Activated B cell treated with CpG ODN at 0.5 μM for 24 hours (primary cell): ENCODE measurements around the gene MAP2K2. TPM values are rescaled to one million over a fixed set of nuclear protein-coding genes. Genes with fewer than 3 reads are reported as not detected.

ENCODE experiments used
- ATAC-seq: fragments of 200-7000 bp; cut with Tn5 transposase; one replicate; pipeline ENCODE4 v1.10.0; 2021; ENCODE audit warnings: low read depth, mild to moderate bottlenecking, moderate library complexity
- CTCF ChIA-PET: fragments of 350-600 bp; sonication (Branson Sonifier 250); formaldehyde crosslinking; loops from one replicate; lab custom pipeline; 2021; ENCODE audit warnings: antibody characterized with exemption; lab: Charles Lee
- POLR2A ChIA-PET: fragments of 350-600 bp; sonication (Branson Sonifier 250); formaldehyde crosslinking; loops from one replicate; lab custom pipeline; 2021; ENCODE audit warnings: antibody characterized with exemption; lab: Charles Lee
- DNase-seq: peaks from one replicate; pipeline ENCODE4 v3.0.0; 2022
- H3K27ac Mint-ChIP-seq: one replicate; pipeline ENCODE4 v1.8.0; 2020; ENCODE audit warnings: mixed read lengths
- H3K27me3 Mint-ChIP-seq: one replicate; pipeline ENCODE4 v1.8.0; 2021; ENCODE audit warnings: mixed read lengths
- H3K36me3 Mint-ChIP-seq: one replicate; pipeline ENCODE4 v1.8.0; 2021; ENCODE audit warnings: low read depth, mixed read lengths
- H3K4me1 Mint-ChIP-seq: one replicate; pipeline ENCODE4 v1.8.0; 2021; ENCODE audit warnings: mixed read lengths
- H3K4me3 Mint-ChIP-seq: one replicate; pipeline ENCODE4 v1.8.0; 2020; ENCODE audit warnings: mild to moderate bottlenecking, mixed read lengths
- H3K9me3 Mint-ChIP-seq: one replicate; pipeline ENCODE4 v1.8.0; 2020; ENCODE audit warnings: mixed read lengths
- intact Hi-C: fragments of 100-400 bp; cut with micrococcal nuclease; formaldehyde crosslinking; loops from one replicate; pipeline ENCODE4 v1.15.1; 2024
- total RNA-seq: library from RNA; stranded (reverse); gene quantifications from 2 replicates; pipeline ENCODE4 v1.2.3, GENCODE V29; 2022
- TF ChIP-seq, protein P1 (sequence below): fragments of 200-600 bp; IDR thresholded peaks from one replicate; pipeline ENCODE4 v1.8.0; 2022; ENCODE audit warnings: antibody characterized with exemption, mild to moderate bottlenecking

MAP2K2 gene
- total RNA-seq, 1 donor from 2014 or later = 126 TPM

- Mint-ChIP-seq H3K36me3 (no peaks in the 10 kb centered on the region), H3K27ac (peak overlapping the region; percentile 74), H3K4me3 (peak overlapping the region; percentile 82), H3K27me3 (no peaks in the 10 kb centered on the region), H3K9me3 (no peaks in the 10 kb centered on the region), H3K4me1 (peaks cover 28% of the 10 kb centered on the region)
- ATAC-seq (no peak), DNase-seq (no peak)
- ChIA-PET POLR2A (interaction anchor here (0.6 to 2.9 kb wide), 7 partner anchors 10 to 256 kb away, joined by 3 to 31 read pairs (median 6); no protein-coding TSS in a partner anchor), CTCF (no interaction called here)
- TF ChIP-seq, protein P1, sequence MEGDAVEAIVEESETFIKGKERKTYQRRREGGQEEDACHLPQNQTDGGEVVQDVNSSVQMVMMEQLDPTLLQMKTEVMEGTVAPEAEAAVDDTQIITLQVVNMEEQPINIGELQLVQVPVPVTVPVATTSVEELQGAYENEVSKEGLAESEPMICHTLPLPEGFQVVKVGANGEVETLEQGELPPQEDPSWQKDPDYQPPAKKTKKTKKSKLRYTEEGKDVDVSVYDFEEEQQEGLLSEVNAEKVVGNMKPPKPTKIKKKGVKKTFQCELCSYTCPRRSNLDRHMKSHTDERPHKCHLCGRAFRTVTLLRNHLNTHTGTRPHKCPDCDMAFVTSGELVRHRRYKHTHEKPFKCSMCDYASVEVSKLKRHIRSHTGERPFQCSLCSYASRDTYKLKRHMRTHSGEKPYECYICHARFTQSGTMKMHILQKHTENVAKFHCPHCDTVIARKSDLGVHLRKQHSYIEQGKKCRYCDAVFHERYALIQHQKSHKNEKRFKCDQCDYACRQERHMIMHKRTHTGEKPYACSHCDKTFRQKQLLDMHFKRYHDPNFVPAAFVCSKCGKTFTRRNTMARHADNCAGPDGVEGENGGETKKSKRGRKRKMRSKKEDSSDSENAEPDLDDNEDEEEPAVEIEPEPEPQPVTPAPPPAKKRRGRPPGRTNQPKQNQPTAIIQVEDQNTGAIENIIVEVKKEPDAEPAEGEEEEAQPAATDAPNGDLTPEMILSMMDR = no peak
- intact Hi-C loops = loop anchor here (5.0 to 10.0 kb wide), 2 partner anchors 404 to 514 kb away; partner anchors contain the start of genes HDGFL2 and MFSD12
Measured at GRCh38 chr19:4068047-4068966, 55.6 kb downstream of the MAP2K2 start.

DNA sequence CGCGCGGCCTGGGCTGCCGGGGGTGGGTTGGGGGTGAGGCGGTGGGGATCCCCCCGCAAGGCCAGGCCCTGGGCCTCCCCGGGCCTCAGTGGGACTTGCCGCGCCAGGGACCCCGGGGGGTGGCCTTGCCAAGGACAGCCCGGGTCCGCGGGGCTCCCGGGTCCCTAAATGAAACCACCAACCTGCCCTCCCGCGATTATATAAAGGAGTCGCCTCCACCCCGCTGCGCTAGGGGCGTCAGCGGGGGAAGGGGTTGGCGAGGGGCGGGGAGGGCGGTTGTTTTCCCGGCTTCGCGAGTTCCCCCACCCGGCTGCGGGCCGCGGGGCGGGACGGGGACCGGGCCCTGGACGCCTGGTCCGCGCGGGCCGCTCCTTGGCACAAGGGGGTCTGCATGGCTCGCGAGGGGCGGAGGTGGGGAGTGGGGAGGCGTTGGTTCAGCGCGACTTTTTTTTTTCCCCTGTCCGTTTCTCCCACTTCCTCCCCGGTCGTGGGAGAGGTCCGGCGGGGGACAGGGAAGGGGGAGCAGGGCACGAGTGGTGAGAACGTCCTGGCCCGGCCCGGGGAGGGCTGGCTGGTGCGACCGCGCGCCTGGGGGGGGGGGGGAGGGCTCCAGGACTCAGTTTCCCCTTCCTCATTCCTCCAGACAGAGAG lies 56.4 kb downstream of the MAP2K2 start:
- ChIA-PET CTCF (no interaction called here), POLR2A (interaction anchor here (0.6 to 2.9 kb wide), 8 partner anchors 10 to 305 kb away, joined by 3 to 31 read pairs (median 6); partner anchors contain the start of gene MRPL54)
- Mint-ChIP-seq H3K27ac (peak overlapping the region; percentile 74), H3K4me3 (peak overlapping the region; percentile 82), H3K4me1 (peaks cover 35% of the 10 kb centered on the region), H3K9me3 (no peaks in the 10 kb centered on the region), H3K27me3 (no peaks in the 10 kb centered on the region), H3K36me3 (peaks cover 2% of the 10 kb centered on the region)
- DNase-seq (no peak), ATAC-seq (no peak)
- intact Hi-C loops = loop anchor here (1.0 to 10.0 kb wide), 6 partner anchors 10 to 513 kb away; partner anchors contain the start of genes HDGFL2, MFSD12, PIAS4 and YJU2
- TF ChIP-seq, protein P1 = no peak

- CTCF ChIA-PET = no interaction called here
Measured at GRCh38 chr19:4066682-4067395, 57.1 kb downstream of the MAP2K2 start, which contains the start of gene ZBTB7A. TSS of gene ZBTB7A (minus strand) at chr19:4066899. CDS start at chr19:4055232, 11,667 bp downstream.

DNA sequence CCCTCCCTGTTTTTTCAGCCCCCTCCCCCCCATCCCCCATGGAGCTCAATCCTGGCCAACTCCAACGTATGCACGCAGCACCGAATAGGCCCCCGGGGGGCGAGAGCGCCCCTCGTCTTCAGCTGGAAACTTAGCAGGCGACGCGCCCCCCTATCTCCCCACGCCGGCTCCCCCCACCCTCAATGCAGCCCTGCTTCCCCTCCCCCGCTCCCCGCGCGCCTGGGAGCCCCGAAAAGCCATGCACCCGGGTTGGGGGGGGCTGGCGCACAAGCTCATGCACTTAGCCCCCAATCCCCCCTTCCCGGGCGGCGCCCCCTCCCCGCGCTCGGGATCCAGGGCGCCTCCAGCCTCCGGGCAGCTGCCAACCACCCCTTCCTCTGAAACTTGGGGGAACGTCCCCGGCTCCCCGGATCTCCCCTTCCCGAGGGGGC lies 57.7 kb downstream of the MAP2K2 start:
- no peak overlapping the region for H3K27ac Mint-ChIP-seq
- ATAC-seq (no peak), DNase-seq (peak; percentile 52)
- H3K4me3 Mint-ChIP-seq = peak overlapping the region; percentile 70
- TF ChIP-seq, protein P1 = no peak
- H3K4me1 Mint-ChIP-seq = peaks cover 46% of the 10 kb centered on the region
- intact Hi-C loops = loop anchor here (1.0 to 10.0 kb wide), 10 partner anchors 19 to 511 kb away; partner anchors contain the start of genes ANKRD24, HDGFL2, MAP2K2 and MFSD12
- H3K36me3 Mint-ChIP-seq = peaks cover 2% of the 10 kb centered on the region
- ChIA-PET POLR2A (interaction anchor here (0.6 to 2.9 kb wide), 15 partner anchors 12 to 1697 kb away, joined by 3 to 31 read pairs (median 4); partner anchors contain the start of genes EEF2 and PIAS4), CTCF (interaction anchor here (0.7 kb wide), 1 partner anchor 43 kb away, joined by 4 read pairs; no protein-coding TSS in a partner anchor)
- H3K27me3 Mint-ChIP-seq = no peaks in the 10 kb centered on the region
- H3K9me3 Mint-ChIP-seq = no peaks in the 10 kb centered on the region

More at GRCh38 chr19:4066682-4067395, 57.1 kb downstream of the MAP2K2 start, which contains the start of gene ZBTB7A:
- POLR2A ChIA-PET = interaction anchor here (0.6 to 2.9 kb wide), 16 partner anchors 11 to 304 kb away, joined by 3 to 31 read pairs (median 6); partner anchors contain the start of genes DAPK3, EEF2, MRPL54 and PIAS4
- Mint-ChIP-seq H3K36me3 (peaks cover 2% of the 10 kb centered on the region), H3K4me3 (peak within 1 kb of the TSS; percentile 86), H3K27ac (peak within 1 kb of the TSS; percentile 80), H3K27me3 (no peaks in the 10 kb centered on the region), H3K4me1 (peaks cover 42% of the 10 kb centered on the region), H3K9me3 (no peaks in the 10 kb centered on the region)
- intact Hi-C loops = loop anchor here (1.0 to 10.0 kb wide), 11 partner anchors 10 to 512 kb away; partner anchors contain the start of genes ANKRD24, HDGFL2, MAP2K2 and MFSD12
- peak; percentile 69 for DNase-seq
- ATAC-seq = peak; percentile 26
- TF ChIP-seq, protein P1 = no peak
